ENCODE results near the gene ZCCHC14. TPM values are rescaled to one million over a fixed set of nuclear protein-coding genes. Genes with fewer than 3 reads are reported as not detected.
"Not testable (repeated sequence)": the region's sequence is repeated elsewhere in the genome, so short reads cannot be mapped to it uniquely, and the experiment has no call there.

Gene ZCCHC14
- total and polyA plus RNA-seq, 2 of the 8 experiments (the other 6 are each of a cell fraction or from before 2014, with no cell fraction given), result 8.2 to 28.2 TPM

DNA sequence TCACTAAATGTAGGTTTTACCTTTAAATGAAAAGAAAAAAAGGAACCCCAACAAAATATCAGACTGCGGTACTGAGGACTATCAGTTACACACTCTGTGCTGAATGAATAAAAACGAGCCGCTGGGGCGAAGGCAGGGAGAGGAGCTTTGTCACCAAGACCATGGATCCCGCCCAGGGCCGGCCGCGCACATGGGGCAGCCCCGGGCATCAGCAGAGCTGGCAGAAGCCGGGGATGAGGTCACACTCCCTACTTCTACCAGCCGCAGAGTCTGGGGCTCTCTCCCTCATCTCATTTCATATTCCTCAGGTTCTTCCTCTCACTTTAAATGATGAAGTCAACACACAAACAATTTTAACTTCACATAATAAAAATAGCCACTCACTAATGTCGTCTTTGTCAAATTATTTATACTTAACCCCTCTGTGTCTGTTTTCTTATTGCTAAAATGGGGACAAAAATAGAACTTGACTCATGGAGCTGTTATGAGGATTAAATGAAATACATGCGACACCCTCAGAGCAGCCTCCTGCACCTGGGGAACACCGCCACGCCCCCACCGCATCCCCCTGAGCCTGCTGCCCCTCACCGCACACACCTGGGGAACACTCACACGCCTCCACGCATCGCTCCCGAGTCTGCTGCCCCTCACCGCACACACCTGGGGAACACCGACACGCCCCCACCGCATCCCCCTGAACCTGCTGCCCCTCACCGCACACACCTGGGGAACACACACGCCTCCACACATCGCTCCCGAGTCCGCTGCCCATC is 15.4 kb downstream of the ZCCHC14 start:
- H3K4me2 ChIP-seq (ENCODE audit: insufficient read depth in 1 of 2, low read depth in 2 of 2, low read length in 2 of 2); H3K9ac ChIP-seq (replicated peaks in 1 of 4; ENCODE audit: extremely low read depth in 1 of 4, low read depth in 3 of 4, low read length in 3 of 4); H3K18ac ChIP-seq (ENCODE audit: extremely low read depth, low read length); DNase-seq (ENCODE audit: low read depth in 1 of 2, low spot score in 2 of 2); H3K56ac ChIP-seq (replicated peaks; ENCODE audit: insufficient read length, low read depth, low read length); H4K91ac ChIP-seq (replicated peaks; ENCODE audit: insufficient read length, low read length); H3K14ac ChIP-seq (ENCODE audit: insufficient read length); H3K36me3 ChIP-seq (ENCODE audit: control insufficient read depth in 2 of 4, insufficient read depth in 4 of 4, low read length in 3 of 4); H3K27me3 ChIP-seq (replicated peaks in 1 of 4; ENCODE audit: control insufficient read depth in 3 of 4, extremely low read depth in 1 of 4, insufficient read depth in 3 of 4, low read length in 3 of 4); H3K4ac ChIP-seq (replicated peaks; ENCODE audit: insufficient read length, low read depth, low read length); H2BK12ac ChIP-seq (ENCODE audit: low read depth, low read length); POLR2A ChIA-PET (ENCODE audit: partially characterized antibody); H2BK15ac ChIP-seq (ENCODE audit: low read length); H3K23me2 ChIP-seq (ENCODE audit: low read depth, low read length); H3K23ac ChIP-seq (ENCODE audit: insufficient read length); H3K79me1 ChIP-seq (ENCODE audit: low read depth, low read length); H3K4me1 ChIP-seq (replicated peaks in 1 of 4; ENCODE audit: control insufficient read depth in 3 of 4, insufficient read depth in 4 of 4, low read length in 3 of 4); H2BK120ac ChIP-seq (replicated peaks; ENCODE audit: low read depth, low read length); H3K9me3 ChIP-seq (ENCODE audit: insufficient read depth in 2 of 2, low read depth in 1 of 2, low read length in 1 of 2); H2AFZ ChIP-seq (ENCODE audit: low read length); H4K20me1 ChIP-seq (replicated peaks in 1 of 2; ENCODE audit: control insufficient read depth in 1 of 2, insufficient read depth in 2 of 2, low read length in 2 of 2); FAIRE-seq; H3K4me3 ChIP-seq (ENCODE audit: extremely low read depth in 1 of 4, insufficient read depth in 2 of 4, low read depth in 3 of 4, low read length in 4 of 4); H2BK5ac ChIP-seq (ENCODE audit: low read depth, low read length); H3K27ac ChIP-seq (ENCODE audit: low read depth, low read length); H2AK5ac ChIP-seq (ENCODE audit: low read depth, low read length); H4K8ac ChIP-seq (ENCODE audit: extremely low read depth, insufficient read depth, low read length); H2BK20ac ChIP-seq (ENCODE audit: low read length); H4K5ac ChIP-seq (ENCODE audit: insufficient read length, low read depth, low read length): not testable (repeated sequence)
- WGBS, 2 experiments (ENCODE audit: extremely low coverage in 1 of 2, insufficient coverage in 1 of 2, insufficient read length in 1 of 2, insufficient replicate concordance in 2 of 2, low coverage in 1 of 2, low lambda C conversion rate in 2 of 2, missing lambda C conversion rate in 1 of 2), result 95% methylated on average over 29 of the region's 30 CpGs; no CpG with 5 or more reads in 1 of the 2 experiments
- CTCF ChIA-PET (ENCODE audit: partially characterized antibody), result interaction anchor here (1.2 kb wide), 1 partner anchor 191 kb away, joined by 3 read pairs; no protein-coding TSS in a partner anchor
- peaks cover 2 to 68% of the 10 kb centered on the region in 2 experiments; a peak in 2 of 4 replicates for H3K79me2 ChIP-seq (ENCODE audit: control insufficient read depth in 1 of 2, insufficient read depth in 2 of 2, low read length in 2 of 2)
